Fibroblast of skin of right quadriceps (primary cell): ENCODE measurements around the gene LSM14A.
A peak's percentile ranks its signal among the peaks of the same experiment; 100 is the strongest.
"Not testable (repeated sequence)": the region's sequence is repeated elsewhere in the genome, so short reads cannot be mapped to it uniquely, and the experiment has no call there.

Experiments used
- DNase-seq: peaks from one replicate; pipeline ENCODE4 v3.0.0-alpha.2; 2013

The LSM14A gene

GRCh38 chr19:34232566-34233481, 60.5 kb downstream of the LSM14A start:
- DNase-seq = peak; percentile 94

DNA sequence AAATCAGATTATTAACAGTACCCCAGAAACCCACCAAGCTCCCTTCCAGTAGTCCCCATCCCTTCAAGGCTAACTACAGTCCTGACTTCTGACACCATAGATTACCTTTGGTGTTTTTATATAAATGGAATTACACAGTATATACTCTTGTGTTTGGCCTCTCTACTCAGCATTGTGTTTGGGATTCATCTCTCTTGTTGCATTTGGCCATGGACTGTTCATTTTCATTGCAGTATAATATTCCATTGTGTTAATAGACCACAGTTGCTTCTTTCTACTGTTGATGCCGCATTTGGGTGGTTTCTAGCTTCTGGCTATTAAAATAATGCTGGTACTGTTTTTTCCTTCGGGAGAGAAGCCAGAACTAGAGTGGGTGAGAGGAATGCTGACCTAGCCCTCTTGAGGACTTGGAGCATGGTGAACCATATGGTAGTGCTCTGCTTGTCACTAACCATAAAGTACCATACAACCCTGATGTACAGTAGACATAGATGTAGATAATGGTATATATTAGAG, 63.2 kb downstream of the LSM14A start:
- no peak for DNase-seq

GRCh38 chr19:34236035-34236987, 64.0 kb downstream of the LSM14A start:
- DNase-seq = peak; percentile 78

DNA sequence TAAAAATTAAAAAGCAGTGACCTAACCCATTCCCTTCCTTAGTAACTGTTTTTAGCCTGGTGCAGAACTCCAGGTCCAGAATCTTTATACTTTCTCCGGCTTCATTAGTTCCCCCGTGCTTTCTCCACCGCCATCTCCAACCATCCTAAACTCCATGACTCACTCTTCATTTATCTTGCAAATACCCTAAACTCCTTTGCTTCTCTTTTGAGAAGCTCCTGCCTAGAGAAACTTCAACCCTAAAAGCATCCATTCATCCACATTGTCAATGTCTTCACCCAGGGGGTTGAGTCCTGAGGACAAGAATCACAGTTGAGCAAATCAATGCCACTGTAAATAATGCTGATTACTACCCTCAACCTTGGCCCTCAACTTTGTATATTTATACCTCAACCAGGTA, 65.0 kb downstream of the LSM14A start:
- no peak for DNase-seq

DNA sequence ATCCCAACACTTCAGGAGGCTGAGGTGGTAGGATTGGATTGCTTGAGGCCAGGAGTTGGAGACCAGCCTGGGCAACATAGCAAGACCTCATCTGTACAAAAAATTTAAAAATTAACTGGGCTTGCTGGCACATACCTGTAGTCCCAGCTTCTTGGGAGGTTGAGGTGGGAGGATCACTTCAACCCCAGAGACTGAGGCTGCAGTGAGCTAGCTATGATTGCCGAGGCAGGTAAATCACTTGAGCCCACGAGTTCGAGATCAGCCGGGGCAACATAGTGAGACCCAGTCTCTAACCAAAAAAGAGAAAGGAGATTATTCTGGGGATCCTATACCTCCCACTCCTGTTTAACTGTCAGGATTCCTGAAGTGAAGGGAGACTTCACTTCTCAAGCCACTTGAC, 65.6 kb downstream of the LSM14A start:
- DNase-seq = no peak

DNA sequence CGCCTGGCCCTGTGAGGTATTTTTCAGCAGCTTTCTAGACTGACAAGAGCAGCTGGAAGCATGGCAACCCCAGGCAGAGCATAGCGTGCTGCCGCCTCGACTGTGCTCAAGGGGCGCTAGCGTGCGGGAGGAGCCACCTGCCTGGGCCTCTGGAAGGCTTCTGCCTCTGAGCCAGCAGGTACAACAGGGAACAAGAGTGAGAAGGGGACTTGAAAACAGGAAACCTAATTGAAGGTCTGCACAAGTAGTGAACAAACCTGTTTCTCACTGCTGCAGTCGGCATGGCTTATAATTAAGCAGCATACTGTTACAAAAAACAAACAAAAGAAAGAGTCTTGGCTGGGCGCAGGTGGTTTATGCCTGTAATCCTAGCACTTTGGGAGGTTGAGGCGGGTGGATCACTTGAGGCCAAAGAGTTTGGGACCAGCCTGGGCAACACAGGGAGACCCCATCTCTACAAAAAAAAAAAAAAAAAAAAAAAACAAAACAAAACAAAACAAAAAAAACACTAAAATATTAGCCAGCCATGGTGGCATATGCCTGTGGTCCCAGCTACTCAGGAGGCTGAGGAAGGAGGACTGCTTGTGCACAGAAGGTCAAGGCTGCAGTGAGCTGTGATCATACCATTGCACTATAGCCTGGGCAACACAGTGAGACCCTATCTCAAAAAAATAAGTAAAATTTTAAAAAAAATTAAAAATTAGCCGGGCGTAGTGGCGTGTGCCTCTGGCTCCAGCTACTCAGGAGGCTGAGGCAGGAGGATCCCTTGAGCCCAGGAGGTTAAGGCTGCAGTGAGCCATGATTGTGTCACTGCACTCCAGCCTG, 69.4 kb downstream of the LSM14A start:
- no peak for DNase-seq

DNA sequence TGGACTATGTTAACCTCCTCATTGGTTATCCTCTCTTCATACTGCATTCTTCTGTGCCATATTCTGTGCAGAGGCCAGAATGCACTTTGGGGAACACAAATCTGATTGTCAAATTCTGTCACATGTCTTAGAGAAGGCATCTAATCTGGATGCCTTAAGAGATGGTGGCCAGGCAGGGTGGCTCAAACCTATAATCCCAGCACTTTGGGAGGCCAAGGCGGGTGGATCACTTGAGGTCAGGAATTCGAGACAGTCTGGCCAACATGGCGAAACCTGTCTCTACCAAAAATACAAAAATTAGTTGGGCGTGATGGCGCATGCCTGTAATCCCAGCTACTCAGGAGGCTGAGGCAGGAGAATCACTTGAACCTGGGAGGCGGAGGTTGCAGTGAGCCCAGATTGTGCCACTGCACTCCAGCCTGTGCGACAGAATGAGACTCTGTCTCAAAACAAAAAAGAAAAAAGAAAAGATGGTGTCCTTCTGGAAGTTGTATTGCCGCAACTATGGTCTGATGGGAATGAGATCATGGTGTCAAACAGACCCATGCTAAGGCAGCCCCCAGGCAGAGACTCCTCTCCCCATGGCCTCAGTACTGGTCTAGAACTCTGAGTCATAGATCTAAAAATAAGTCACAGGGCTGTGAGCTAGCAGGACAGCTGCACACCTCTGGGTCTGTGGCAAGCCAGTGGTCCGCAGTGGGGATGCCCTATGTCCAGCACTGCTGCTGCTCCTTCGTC, 71.0 kb downstream of the LSM14A start:
- peak; percentile 42 for DNase-seq

DNA sequence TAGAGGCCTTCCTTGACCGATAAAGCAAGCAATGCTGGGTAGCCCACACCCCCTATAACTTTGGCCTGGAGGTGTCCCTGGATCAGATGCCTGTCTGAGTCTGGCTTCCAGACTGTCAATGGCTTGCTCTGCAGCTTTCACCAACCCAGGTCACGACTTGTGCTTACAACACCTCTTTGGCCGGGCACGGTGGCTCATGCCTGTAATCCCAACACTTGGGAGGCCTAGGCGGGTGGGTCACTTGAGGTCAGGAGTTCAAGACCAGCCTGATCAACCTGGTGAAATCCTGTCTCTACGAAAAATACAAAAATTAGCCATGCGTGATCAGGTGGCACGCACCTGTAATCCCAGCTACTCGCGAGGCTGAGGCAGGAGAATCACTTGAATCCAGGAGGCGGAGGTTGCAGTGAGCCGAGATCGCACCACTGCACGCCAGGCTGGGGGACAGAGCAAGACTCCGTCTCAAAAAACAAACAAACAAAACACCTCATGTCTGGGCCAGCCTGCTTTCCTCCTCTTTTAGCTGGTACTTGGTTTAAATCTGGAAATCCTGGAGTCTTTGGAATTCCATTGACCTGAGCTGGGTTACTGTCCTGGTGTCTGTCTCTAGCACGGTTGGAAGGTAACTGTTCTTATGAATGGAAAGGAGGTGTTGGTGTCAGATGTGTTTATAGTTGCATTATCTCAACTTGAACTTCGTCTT, 71.7 kb downstream of the LSM14A start:
- no peak for DNase-seq

- DNase-seq = no peak
Measured at GRCh38 chr19:34244611-34245299, 72.5 kb downstream of the LSM14A start.

GRCh38 chr19:34246340-34246739, 74.0 kb downstream of the LSM14A start:
- peak; percentile 40 for DNase-seq

DNA sequence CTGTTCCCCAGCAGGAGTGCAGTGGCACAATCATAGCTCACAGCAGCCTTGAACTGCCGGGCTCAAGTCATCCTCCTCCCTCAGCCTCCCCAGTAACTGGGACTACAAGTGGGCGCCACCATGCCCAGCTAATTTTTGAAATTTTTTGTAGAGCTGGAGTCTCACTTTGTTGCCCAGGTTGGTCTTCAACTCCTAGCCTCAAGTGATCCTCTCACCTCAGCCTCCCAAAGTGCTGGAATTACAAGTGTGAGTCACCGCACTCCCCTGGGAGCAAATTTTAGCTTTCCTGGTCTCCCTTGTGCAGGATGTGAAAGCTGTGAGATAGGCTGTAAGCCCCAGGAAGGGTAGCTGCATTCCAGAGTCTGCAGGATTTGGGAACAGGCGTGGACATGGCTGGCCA, 76.6 kb downstream of the LSM14A start:
- no peak for DNase-seq

- DNase-seq = not testable (repeated sequence)
Measured at GRCh38 chr19:34253167-34253566, 80.9 kb downstream of the LSM14A start.

- not testable (repeated sequence) for DNase-seq
Measured at GRCh38 chr19:34253681-34254045, 81.4 kb downstream of the LSM14A start.

GRCh38 chr19:34254046-34254697, 81.9 kb downstream of the LSM14A start, which contains the start of gene GARRE1:
GARRE1 (plus strand) TSS chr19:34254554; CDS start chr19:34300474, 45,920 bp downstream.
- peak; percentile 62 for DNase-seq

GRCh38 chr19:34254698-34255432, 82.6 kb downstream of the LSM14A start:
- no peak for DNase-seq

DNA sequence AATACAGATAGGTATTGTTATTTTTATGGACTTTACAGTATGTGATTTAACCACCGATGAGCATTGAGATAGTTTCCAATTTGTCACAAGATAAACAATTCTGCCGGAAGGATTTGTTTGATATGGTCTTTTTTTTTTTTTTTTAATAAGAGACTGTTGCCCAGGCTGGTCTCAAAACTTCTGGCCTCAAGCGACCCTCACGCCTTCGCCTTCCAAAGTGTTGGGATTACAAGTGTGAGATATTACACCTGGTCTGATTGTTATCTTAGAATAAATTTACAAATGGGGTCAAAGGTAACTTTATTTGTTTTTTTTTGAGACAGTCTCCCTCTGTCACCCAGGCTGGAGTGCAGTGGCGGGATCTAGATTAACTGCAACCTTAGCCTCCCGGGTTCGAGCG, 83.2 kb downstream of the LSM14A start:
- no peak for DNase-seq

GRCh38 chr19:34256835-34257558, 84.7 kb downstream of the LSM14A start:
- DNase-seq = no peak

DNA sequence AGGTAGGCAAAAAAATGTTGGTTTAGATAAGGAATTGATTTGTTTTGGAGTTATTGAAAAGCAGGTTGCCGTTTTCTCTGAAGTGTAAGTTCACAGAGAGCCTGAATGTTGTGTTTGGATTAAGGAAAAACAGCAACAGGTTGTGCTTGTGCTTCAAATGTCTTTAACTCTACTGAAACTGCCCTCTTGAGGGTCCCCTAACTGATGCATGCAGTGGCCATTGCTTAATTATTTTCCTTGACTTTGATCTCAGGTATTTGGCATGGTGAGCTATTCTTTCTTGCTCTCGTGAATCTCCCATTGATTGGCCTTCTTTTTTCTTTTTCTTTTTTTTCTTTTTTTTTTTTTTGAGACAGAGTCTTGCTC, 85.2 kb downstream of the LSM14A start:
- no peak for DNase-seq
